Body of pancreas (tissue), 4 donors: ENCODE results near the gene SLC22A17. TPM values are rescaled to one million over a fixed set of nuclear protein-coding genes. Genes with fewer than 3 reads are reported as not detected.

Source experiments
- ATAC-seq: fragments of 150-250 bp; one replicate; pipeline ENCODE4 v1.9.1; 2016
- DNase-seq, 4 donors: peaks; one replicate each; pipeline ENCODE4 v3.0.0-alpha.2; 2019
- H3K27ac ChIP-seq, 4 donors: fragments of 200-600 bp; sonication (generic); 1 replicate in 3 of 4; 2 replicates in 1 of 4; pipeline versions ENCODE4 v1.5.1 to v1.6.1; 2016 to 2019; ENCODE audit warnings: mild to moderate bottlenecking in 1 of 4, mixed read lengths in 1 of 4, moderate library complexity in 1 of 4
- H3K27me3 ChIP-seq, 2 donors: fragments of 200-600 bp; sonication (generic); one replicate each; pipeline ENCODE4 v1.6.0; 2016; ENCODE audit warnings: mild to moderate bottlenecking in 1 of 2
- H3K36me3 ChIP-seq, 2 donors: fragments of 200-600 bp; sonication (generic); replicated peaks in 1 of 2; 2 replicates each; pipeline ENCODE4 v1.5.1; 2016; ENCODE audit warnings: low read depth in 2 of 2; ENCODE audit not compliant: insufficient read depth in 1 of 2
- H3K4me1 ChIP-seq: fragments of 200-600 bp; sonication (generic); one replicate; pipeline ENCODE4 v1.6.0; 2016
- H3K4me3 ChIP-seq, 2 donors: fragments of 200-600 bp; sonication (generic); 1 replicate in 1 of 2; 2 replicates in 1 of 2; pipeline ENCODE4 v1.5.1; 2016 to 2019
- H3K9me3 ChIP-seq, 3 donors: fragments of 200-600 bp; sonication (generic); 1 replicate in 2 of 3; 2 replicates in 1 of 3; pipeline ENCODE4 v1.5.1; 2016
- POLR2A ChIP-seq, 3 donors: fragments of 450-650 bp; IDR thresholded peaks; one replicate each; pipeline ENCODE4 v1.6.1; 2016; ENCODE audit warnings: antibody characterized with exemption in 3 of 3, mild to moderate bottlenecking in 2 of 3
- WGBS, 2 donors: methylation state at CpG; one replicate each; pipeline ENCODE4 v1.1.5; 2017; 5-methylcytosine and 5-hydroxymethylcytosine counted together
- intact Hi-C: fragments of 100-400 bp; cut with DNase I; formaldehyde crosslinking; loops from one replicate; pipeline ENCODE4 v1.15.1; 2023
- total RNA-seq, 2 donors: library from RNA; depleted of rRNA; stranded (reverse); fragments of >200 nt; gene quantifications; one replicate each; pipeline ENCODE4 v1.1.0, GENCODE V29; 2016
- TF ChIP-seq, protein P1 (sequence below), 7 experiments: fragments of 450-650 bp in 4 of 7; fragments of 200-600 bp in 3 of 7; sonication (generic) in 3 of 7; IDR thresholded peaks; one replicate each; pipeline ENCODE4 v1.5.1; 2016 to 2019; ENCODE audit warnings: antibody characterized with exemption in 7 of 7

The SLC22A17 gene
- total RNA-seq, 2 donors from 2014 or later, result 20.8 to 36.6 TPM

DNA sequence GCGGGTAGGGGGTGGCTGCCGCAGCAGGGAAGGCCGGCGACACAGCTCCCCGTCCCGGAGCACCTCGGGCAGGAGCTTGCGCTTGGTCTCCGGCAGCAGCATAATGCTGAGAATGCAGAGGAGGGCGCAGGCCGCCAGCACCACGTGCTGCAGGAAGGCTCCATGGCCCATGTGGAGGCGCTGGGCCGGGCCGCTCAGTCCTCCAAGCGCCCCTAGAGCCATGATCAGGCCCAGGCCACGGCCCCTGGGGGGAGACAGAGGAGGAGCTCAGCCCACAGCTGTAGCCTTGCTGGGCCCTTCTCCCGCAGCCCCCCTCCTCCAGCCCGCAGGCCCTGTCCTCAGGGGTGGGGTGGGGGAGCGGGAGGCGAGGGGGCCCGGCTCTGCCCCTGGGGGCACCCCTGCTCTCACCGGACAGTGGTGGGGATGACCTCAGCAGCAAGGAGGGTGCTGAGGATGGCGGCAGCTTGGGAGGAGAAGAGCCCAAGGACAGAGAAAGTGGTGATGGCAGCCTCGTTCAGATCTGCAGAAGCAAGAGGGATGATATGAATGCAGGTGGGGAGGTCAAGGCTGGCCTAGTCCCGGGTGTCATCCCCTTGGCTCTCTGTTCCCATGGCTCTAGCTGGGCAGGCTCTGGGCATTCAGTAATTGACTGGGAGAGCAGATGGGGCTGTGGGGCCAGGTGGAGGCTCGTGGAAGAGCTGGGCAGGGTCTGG is 5.8 kb downstream of the SLC22A17 start:
- no peak overlapping the region for H3K27ac ChIP-seq

GRCh38 chr14:23345987-23346692 is 6.5 kb downstream of the SLC22A17 start:
- intact Hi-C loops, result no loop called here
- Histone ChIP-seq H3K36me3 (no peaks in the 10 kb centered on the region), H3K27ac (no peak overlapping the region), H3K27me3 (no peaks in the 10 kb centered on the region), H3K4me3 (no peak overlapping the region), H3K4me1 (no peaks in the 10 kb centered on the region), H3K9me3 (no peaks in the 10 kb centered on the region)
- no peak for TF ChIP-seq POLR2A (IDR thresholded peaks at IDR 0.05)
- TF ChIP-seq, protein P1, sequence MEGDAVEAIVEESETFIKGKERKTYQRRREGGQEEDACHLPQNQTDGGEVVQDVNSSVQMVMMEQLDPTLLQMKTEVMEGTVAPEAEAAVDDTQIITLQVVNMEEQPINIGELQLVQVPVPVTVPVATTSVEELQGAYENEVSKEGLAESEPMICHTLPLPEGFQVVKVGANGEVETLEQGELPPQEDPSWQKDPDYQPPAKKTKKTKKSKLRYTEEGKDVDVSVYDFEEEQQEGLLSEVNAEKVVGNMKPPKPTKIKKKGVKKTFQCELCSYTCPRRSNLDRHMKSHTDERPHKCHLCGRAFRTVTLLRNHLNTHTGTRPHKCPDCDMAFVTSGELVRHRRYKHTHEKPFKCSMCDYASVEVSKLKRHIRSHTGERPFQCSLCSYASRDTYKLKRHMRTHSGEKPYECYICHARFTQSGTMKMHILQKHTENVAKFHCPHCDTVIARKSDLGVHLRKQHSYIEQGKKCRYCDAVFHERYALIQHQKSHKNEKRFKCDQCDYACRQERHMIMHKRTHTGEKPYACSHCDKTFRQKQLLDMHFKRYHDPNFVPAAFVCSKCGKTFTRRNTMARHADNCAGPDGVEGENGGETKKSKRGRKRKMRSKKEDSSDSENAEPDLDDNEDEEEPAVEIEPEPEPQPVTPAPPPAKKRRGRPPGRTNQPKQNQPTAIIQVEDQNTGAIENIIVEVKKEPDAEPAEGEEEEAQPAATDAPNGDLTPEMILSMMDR (IDR thresholded peaks at IDR 0.05), result no peak
- 73 to 85% methylated on average over 13 of the region's 13 CpGs for whole genome bisulfite sequencing, 2 donors
- ATAC-seq (no peak), DNase-seq (no peak)

More for the DNA sequence above, 5.8 kb downstream of the SLC22A17 start:
- H3K4me3 ChIP-seq, result no peak overlapping the region
- ATAC-seq (no peak), DNase-seq (no peak)
- WGBS, 2 donors, result 75 to 86% methylated on average over 10 of the region's 27 CpGs
- H3K4me1 ChIP-seq, result peaks cover 4% of the 10 kb centered on the region
- no peaks in the 10 kb centered on the region for H3K9me3 ChIP-seq
- H3K36me3 ChIP-seq, result no peaks in the 10 kb centered on the region
- H3K27me3 ChIP-seq, result no peaks in the 10 kb centered on the region
- TF ChIP-seq POLR2A (IDR thresholded peaks at IDR 0.05), result no peak
- TF ChIP-seq, protein P1 (IDR thresholded peaks at IDR 0.05), result no peak
- intact Hi-C loops, result no loop called here

- no peaks in the 10 kb centered on the region for H3K9me3 ChIP-seq
- H3K4me1 ChIP-seq, result no peaks in the 10 kb centered on the region
- TF ChIP-seq, protein P1 (IDR thresholded peaks at IDR 0.05), result no peak
- TF ChIP-seq POLR2A (IDR thresholded peaks at IDR 0.05), result no peak
- 43 to 45% methylated on average over 3 of the region's 3 CpGs for WGBS, 2 donors
- no peak for ATAC-seq
- no peaks in the 10 kb centered on the region for H3K27me3 ChIP-seq
- DNase-seq, result no peak
- no peak overlapping the region for H3K27ac ChIP-seq
- no peak overlapping the region for H3K4me3 ChIP-seq
- intact Hi-C loops, result no loop called here
- H3K36me3 ChIP-seq, result no peaks in the 10 kb centered on the region
Measured at GRCh38 chr14:23344481-23344880, 8.2 kb downstream of the SLC22A17 start.

DNA sequence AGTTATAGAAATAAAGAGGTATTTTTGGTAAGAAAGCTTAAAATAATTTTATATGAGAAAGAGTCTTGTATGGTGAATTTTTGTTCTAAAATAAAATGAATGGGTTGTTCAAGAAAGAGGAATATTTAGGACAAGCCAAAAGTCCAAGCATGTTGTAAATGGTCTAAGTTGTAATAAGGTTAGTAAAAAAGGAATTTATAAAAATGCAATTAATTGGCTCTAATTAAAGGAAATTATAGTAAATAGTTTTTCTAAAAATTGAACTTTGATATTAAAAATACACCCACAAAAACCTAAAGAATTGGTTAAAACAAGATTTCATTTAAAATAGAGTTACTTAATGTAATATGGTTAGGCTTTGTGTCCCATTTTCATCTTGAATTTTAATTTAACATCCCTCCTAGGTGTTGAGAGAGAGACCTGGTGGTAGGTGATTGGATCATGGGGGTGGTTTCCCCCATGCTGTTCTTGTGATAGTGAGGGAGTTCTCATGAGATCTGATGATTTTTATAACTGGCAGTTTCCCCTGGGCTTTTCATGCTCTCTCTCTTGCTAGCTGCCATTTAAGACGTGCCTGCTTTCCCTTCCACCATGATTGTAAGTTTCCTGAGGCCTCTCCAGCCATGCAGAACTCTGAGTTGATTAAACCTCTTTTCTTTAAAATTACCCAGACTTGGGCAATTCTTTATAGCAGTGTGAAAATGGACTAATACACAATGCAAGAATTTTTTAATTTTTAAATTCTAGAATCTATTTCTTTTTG is 13.0 kb downstream of the SLC22A17 start:
- no peaks in the 10 kb centered on the region for H3K9me3 ChIP-seq
- H3K4me1 ChIP-seq, result no peaks in the 10 kb centered on the region
- WGBS, 2 donors, result 59 to 78% methylated on average over 1 of the region's 1 CpG
- no peak overlapping the region for H3K4me3 ChIP-seq
- H3K36me3 ChIP-seq, result no peaks in the 10 kb centered on the region
- DNase-seq (no peak), ATAC-seq (no peak)
- intact Hi-C loops, result no loop called here
- no peak overlapping the region for H3K27ac ChIP-seq
- H3K27me3 ChIP-seq, result no peaks in the 10 kb centered on the region
- no peak for TF ChIP-seq POLR2A (IDR thresholded peaks at IDR 0.05)
- TF ChIP-seq, protein P1 (IDR thresholded peaks at IDR 0.05), result no peak
